Prostate gland (tissue), 2 donors: ENCODE measurements around the gene REPIN1. TPM values are rescaled to one million over a fixed set of nuclear protein-coding genes. Genes with fewer than 3 reads are reported as not detected.

ENCODE experiments used
- DNase-seq: peaks from one replicate; pipeline ENCODE4 v3.0.0-alpha.2; 2019; ENCODE audit warnings: low spot score
- H3K27ac ChIP-seq, 2 donors: fragments of 200-600 bp; sonication (generic); 2 replicates each; pipeline ENCODE4 v1.5.1; 2017 to 2019
- H3K27me3 ChIP-seq: fragments of 200-600 bp; sonication (generic); replicated peaks from 2 replicates; pipeline ENCODE4 v1.5.1; 2019; ENCODE audit not compliant: insufficient read depth
- H3K36me3 ChIP-seq, 2 donors: fragments of 200-600 bp; sonication (generic); 1 replicate in 1 of 2; 2 replicates in 1 of 2; pipeline versions ENCODE4 v1.5.1 to v1.8.1; 2017 to 2019
- H3K4me1 ChIP-seq: fragments of 200-600 bp; sonication (generic); replicated peaks from 2 replicates; pipeline ENCODE4 v1.5.1; 2019
- H3K4me3 ChIP-seq, 2 donors: fragments of 200-600 bp; sonication (generic); 2 replicates each; pipeline ENCODE4 v1.5.1; 2017 to 2019
- H3K9me3 ChIP-seq: fragments of 200-600 bp; sonication (generic); 2 replicates; pipeline ENCODE4 v1.5.1; 2017
- POLR2A ChIP-seq: fragments of 450-650 bp; IDR thresholded peaks from one replicate; pipeline ENCODE4 v1.6.1; 2016; ENCODE audit warnings: antibody characterized with exemption, mild to moderate bottlenecking
- POLR2AphosphoS5 ChIP-seq: sonication (generic); formaldehyde crosslinking; IDR thresholded peaks from one replicate; pipeline ENCODE4 v1.6.1; 2017; ENCODE audit warnings: antibody characterized with exemption
- WGBS: methylation state at CpG from one replicate; pipeline ENCODE4 v1.1.5; 2018; 5-methylcytosine and 5-hydroxymethylcytosine counted together
- intact Hi-C: fragments of 100-400 bp; cut with DNase I; formaldehyde crosslinking; loops from one replicate; pipeline ENCODE4 v1.14.2; 2022
- total RNA-seq, 2 donors: library from RNA; depleted of rRNA; stranded (reverse); fragments of >200 nt; gene quantifications; one replicate each; pipeline ENCODE4 v1.1.0, GENCODE V29; 2016
- TF ChIP-seq, protein P1 (sequence below), 4 experiments: fragments of 200-600 bp in 2 of 4; fragments of 450-650 bp in 2 of 4; sonication (generic) in 2 of 4; IDR thresholded peaks; 1 replicate in 3 of 4; 2 replicates in 1 of 4; pipeline ENCODE4 v1.5.1; 2016 to 2019; ENCODE audit warnings: antibody characterized with exemption in 4 of 4, mild to moderate bottlenecking in 2 of 4, moderate library complexity in 2 of 4

The REPIN1 gene
- total RNA-seq = 100 to 1,000 TPM; 150 to 171 TPM

DNA sequence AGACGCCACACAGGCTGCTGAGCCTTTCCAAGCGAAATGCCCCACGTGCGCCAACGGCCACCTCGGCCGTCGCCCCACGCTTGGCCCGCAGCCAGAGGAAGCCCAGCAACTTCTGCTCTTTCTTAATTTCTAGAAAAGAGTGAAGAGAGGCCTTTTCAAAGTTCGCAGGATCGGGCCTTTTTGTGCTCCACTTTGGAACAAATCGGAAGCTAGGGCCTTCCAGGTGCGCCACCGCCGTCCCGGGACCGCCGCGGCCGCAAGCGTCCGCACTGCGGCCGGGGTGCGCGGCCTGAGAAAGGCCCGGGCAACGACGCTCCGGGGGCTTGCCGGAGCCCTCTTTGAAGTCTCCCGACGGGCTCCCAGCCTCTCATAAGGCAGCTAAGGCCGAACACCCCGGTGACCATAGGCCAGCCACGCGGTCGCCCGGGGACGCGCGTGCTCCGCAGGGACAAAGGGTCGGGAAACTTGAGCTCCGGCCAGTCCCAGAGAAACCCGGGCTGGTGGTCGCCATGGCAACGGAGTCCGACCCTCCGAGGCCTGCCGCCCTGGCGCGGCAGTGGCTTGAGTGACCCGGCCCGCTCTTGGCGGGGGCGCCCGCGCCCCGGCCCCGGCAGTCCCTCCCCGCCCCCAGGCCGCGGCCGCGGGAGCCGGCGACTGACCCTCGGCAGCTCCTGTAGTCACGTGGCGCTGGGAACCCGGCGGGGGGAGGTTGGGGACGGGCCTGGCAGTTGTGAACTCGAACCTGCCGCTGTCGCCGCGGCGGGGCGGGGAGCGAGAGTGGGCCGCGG, at the start of gene REPIN1:
REPIN1 (plus strand) TSS at position 727 of the 788 bp plus-strand sequence. CDS start 890 bp downstream, outside the sequence.
- H3K27me3 ChIP-seq = no peaks in the 10 kb centered on the region
- peak within 1 kb of the TSS; percentile 86 to 88 for H3K4me3 ChIP-seq
- 0% methylated on average over 42 of the region's 85 CpGs for WGBS
- peak within 1 kb of the TSS; percentile 95 to 97 for H3K27ac ChIP-seq
- H3K36me3 ChIP-seq = no peaks in the 10 kb centered on the region
- intact Hi-C loops = loop anchor here (1.0 kb wide), 1 partner anchor 10 kb away; no protein-coding TSS in a partner anchor
- H3K4me1 ChIP-seq = peaks cover 22% of the 10 kb centered on the region
- TF ChIP-seq POLR2AphosphoS5 = peak; percentile 62
- TF ChIP-seq, protein P1, sequence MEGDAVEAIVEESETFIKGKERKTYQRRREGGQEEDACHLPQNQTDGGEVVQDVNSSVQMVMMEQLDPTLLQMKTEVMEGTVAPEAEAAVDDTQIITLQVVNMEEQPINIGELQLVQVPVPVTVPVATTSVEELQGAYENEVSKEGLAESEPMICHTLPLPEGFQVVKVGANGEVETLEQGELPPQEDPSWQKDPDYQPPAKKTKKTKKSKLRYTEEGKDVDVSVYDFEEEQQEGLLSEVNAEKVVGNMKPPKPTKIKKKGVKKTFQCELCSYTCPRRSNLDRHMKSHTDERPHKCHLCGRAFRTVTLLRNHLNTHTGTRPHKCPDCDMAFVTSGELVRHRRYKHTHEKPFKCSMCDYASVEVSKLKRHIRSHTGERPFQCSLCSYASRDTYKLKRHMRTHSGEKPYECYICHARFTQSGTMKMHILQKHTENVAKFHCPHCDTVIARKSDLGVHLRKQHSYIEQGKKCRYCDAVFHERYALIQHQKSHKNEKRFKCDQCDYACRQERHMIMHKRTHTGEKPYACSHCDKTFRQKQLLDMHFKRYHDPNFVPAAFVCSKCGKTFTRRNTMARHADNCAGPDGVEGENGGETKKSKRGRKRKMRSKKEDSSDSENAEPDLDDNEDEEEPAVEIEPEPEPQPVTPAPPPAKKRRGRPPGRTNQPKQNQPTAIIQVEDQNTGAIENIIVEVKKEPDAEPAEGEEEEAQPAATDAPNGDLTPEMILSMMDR (IDR thresholded peaks at IDR 0.05) = no peak
- peak; percentile 58 for TF ChIP-seq POLR2A
- H3K9me3 ChIP-seq = no peaks in the 10 kb centered on the region
- peak; percentile 89 for DNase-seq

DNA sequence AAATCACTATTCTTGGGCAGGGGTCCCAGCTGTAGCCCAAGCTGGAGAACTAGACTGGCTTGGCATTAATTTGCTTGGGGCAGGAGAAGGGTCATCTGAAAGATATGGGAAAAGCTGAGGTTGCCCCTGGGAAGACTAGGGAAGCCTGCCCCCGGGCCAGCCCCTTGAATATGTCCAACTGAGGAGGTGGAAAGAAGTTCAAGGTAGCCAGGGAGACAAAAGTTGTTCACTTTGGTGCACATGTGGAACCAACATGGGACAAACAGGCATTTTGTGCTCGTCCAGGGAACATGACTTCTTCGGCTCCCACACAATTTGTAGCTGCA, 46.9 kb upstream of the REPIN1 start:
- Histone ChIP-seq H3K4me1 (no peaks in the 10 kb centered on the region), H3K4me3 (no peak overlapping the region), H3K27ac (no peak overlapping the region), H3K27me3 (no peaks in the 10 kb centered on the region), H3K36me3 (no peaks in the 10 kb centered on the region), H3K9me3 (no peaks in the 10 kb centered on the region)
- no peak for DNase-seq
- intact Hi-C loops = no loop called here
- WGBS = 91% methylated on average over 3 of the region's 3 CpGs
- TF ChIP-seq POLR2AphosphoS5 = no peak

DNA sequence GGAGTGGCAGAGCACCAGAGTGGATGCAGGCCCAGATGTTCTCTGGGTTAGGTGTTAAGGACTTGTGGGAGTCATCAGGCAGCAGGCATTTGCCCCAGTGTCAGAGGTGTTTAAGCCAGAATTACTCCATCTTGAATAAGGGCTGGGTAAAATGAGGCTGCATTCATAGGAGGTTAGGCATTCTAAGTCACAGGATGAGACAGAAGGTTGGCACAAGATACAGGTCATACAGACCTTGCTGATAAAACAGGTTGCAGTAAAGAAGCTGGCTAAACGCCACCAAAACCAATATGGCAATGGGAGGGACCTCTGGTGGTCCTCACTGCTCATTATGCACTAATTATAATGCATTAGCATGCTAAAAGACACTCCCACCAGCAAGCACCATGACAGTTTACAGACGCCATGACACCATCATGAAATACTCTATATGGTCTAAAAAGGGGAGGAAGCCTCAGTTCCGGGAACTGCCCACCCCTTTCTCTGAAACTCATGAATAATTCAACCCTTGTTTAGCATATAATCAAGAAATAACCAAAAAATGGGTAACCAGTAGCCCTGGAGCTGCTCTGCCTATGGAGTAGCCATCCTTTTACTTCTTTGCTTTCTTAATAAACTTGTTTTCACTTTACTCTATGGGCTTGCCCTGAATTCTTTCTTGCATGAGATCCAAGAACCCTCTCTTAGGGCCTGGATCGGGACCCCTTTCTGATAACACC, 46.3 kb upstream of the REPIN1 start:
- no peak for DNase-seq
- H3K4me3 ChIP-seq = peak overlapping the region; percentile 74 to 84
- H3K9me3 ChIP-seq = no peaks in the 10 kb centered on the region
- intact Hi-C loops = no loop called here
- H3K27ac ChIP-seq = peak overlapping the region; percentile 89 to 94
- no peak for TF ChIP-seq POLR2A
- TF ChIP-seq, protein P1 (IDR thresholded peaks at IDR 0.05) = no peak
- TF ChIP-seq POLR2AphosphoS5 = no peak
- 49% methylated on average over 4 of the region's 4 CpGs for WGBS
- H3K27me3 ChIP-seq = no peaks in the 10 kb centered on the region
- H3K4me1 ChIP-seq = no peaks in the 10 kb centered on the region
- H3K36me3 ChIP-seq = no peaks in the 10 kb centered on the region

DNA sequence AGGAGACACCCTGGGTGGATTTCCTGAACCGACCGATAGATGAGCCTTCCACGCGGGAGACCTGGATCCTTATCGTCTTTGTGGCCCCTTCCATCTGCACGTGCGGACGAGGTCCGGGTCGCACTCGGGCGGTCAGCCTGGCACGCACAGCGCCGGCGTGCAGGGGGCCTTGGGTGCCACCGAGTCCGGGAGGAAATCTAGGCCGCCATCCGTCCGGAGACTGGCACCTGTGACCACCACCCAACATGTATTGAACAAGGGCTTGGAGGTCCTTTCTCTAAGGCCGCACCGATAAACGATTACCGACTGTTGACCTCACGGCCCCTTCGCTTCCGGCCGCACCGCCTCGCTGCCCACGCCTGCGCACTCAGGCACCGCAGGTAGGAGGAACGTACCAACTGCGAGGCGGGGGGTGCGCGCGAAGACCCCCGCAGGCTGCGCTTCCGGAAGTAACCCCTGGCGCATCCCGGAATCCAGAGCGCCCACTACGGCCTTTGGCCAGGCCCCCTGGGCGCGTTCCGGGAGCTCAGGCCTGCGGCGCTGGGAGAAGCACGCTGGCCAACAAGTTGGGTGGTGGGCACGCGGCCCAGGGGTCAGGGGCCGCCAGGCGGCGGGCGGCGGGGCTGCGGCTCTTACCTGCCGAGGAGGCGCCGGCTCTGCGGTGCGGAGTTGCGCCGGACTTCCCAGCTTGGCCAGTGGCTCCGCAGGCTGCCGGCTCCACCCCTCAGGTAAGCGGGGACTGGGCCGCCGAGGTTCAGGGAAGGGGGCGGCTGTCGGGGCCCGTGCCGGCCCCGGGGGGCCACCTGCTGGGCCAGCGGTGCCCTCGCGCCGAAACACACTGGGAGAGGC, 45.6 kb upstream of the REPIN1 start, which contains the start of the genes ACTR3C and LRRC61:
ACTR3C (minus strand) TSS at position 713 of the 849 bp plus-strand sequence. CDS start 28,249 bp downstream, outside the sequence.
LRRC61 (plus strand) TSS at position 523 of the 849 bp plus-strand sequence. CDS start 13,507 bp downstream, outside the sequence.
- H3K36me3 ChIP-seq = no peaks in the 10 kb centered on the region
- WGBS = 6% methylated on average over 68 of the region's 82 CpGs
- peak within 1 kb of the TSS; percentile 89 to 94 for H3K27ac ChIP-seq
- H3K27me3 ChIP-seq = no peaks in the 10 kb centered on the region
- no peaks in the 10 kb centered on the region for H3K9me3 ChIP-seq
- TF ChIP-seq POLR2AphosphoS5 (peak; percentile 72), POLR2A (peak; percentile 48)
- TF ChIP-seq, protein P1 (IDR thresholded peaks at IDR 0.05) = peak in 2 of 4 experiments; percentile 23 to 37
- intact Hi-C loops = no loop called here
- peak within 1 kb of the TSS; percentile 74 to 84 for H3K4me3 ChIP-seq
- peak; percentile 55 for DNase-seq
- no peaks in the 10 kb centered on the region for H3K4me1 ChIP-seq
